HG02870 (cell line): Measurements from ENCODE around the gene RAN.
"Not testable (repeated sequence)": the region's sequence is repeated elsewhere in the genome, so short reads cannot be mapped to it uniquely, and the experiment has no call there.

ENCODE experiments used
- ATAC-seq: cut with Tn5 transposase; IDR thresholded peaks from one replicate; pipeline ENCODE4 v1.9.1; 2021; ENCODE audit warnings: mild to moderate bottlenecking, moderate library complexity; ENCODE audit not compliant: unreplicated experiment

RAN gene

GRCh38 chr12:130871286-130872178, at the start of gene RAN:
TSS of gene RAN (plus strand) at chr12:130872066. CDS start at chr12:130872594, 528 bp downstream.
- ATAC-seq: peak; percentile 52

DNA sequence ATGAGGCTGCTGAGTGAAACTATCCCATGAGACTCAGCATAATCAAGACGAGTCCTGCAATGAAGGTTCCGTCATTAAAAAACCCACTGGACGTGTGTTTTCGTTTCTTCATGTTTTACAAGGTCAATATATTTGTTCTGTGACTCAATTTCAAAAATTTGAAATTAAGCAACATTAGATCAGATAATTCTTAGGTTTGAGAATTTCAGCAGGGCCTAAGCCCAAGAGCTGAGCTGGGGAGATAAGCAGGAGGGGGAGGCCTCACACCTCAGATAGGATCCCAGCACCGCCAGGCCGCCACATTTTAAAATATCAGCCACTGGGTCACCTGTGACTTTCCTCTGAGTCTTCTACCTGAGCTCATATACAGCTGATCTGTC, 46.1 kb upstream of the RAN start:
- no peak for ATAC-seq

DNA sequence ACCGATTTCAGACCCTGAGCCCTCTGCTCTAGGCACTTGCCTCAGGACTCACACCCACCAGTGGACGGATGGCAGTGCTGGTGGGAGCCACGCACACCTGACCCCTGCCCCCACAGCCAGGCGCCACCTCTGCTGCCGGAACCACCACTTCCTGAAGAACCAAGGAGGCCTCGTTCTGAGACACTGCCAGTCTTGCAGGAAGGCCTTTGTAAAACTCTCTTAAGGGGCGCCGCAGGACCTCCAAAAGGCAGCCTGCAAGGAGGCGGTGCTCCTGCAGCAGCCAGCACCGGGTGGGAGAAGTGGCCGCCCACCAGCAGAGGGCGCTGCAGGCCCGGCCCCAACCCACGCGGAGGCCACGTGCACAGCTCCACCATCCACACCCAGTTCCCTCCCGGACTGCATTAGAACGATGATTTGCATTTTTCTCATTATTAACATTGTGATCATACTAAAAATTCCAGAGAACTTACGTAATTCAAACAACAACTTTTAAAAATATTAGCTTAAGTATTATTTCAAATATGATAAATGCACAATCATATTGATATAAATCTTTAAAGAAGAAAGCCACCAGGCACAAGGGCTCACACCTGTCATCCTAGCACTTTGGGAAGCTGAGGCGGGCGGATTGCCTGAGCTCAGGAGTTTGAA, 45.6 kb upstream of the RAN start:
- ATAC-seq: no peak

DNA sequence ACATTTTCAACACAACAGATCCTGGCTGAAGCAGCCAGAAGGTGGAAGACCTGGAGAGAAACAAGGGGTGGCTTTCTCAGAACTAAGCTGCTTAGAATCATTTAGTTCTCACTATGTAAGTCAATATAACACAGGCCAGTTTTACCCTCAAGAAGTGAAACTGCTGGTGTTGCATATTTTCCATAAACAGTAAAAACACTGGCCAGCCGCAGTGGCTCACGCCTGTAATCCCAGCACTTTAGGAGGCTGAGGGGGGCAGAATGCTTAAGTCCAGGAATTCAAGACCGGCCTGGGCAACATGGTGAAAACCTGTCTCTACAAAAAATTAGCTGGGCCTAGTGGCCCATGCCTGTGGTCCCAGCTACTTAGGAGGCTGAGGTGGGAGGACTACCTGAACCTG, 44.4 kb upstream of the RAN start:
- ATAC-seq: peak; percentile 63

DNA sequence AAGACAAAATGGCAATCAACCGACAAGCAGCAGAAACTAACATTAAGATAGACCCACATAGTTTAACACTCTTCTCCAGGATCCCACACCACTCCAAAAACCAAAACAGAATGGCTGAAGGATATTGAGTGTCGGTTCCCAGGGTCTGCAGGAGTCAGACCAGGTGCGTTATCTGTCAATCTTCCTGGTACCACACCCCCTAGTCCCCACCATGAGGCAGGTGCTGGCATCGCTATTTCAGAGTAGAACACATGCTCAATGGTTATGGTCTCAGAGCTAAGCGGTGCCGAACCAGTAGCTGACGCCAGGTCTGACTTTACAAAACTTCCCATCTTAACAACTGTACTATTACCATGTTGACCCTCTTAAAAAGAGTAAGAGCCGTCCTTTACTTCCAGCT, 43.0 kb upstream of the RAN start:
- ATAC-seq: no peak

GRCh38 chr12:130829391-130830245, 42.2 kb upstream of the RAN start:
- no peak for ATAC-seq

DNA sequence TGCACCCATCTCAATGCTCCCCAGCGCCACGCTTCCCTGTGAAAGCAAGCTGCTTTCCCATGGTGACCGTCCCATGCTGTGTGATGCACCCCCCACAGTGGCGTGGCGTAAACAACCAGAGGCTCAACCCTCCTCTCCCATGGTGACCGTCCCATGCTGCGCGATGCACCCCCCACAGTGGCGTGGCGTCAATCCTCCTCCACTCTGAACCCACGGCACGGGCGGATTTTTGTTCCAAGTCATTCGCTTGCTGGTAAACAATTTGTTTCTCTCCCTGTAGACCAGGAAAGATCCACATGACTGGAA, 41.7 kb upstream of the RAN start:
- no peak for ATAC-seq

- ATAC-seq: no peak
Observed at GRCh38 chr12:130831246-130831645, 40.6 kb upstream of the RAN start.

- no peak for ATAC-seq
Observed at GRCh38 chr12:130831876-130832405, 39.9 kb upstream of the RAN start.

DNA sequence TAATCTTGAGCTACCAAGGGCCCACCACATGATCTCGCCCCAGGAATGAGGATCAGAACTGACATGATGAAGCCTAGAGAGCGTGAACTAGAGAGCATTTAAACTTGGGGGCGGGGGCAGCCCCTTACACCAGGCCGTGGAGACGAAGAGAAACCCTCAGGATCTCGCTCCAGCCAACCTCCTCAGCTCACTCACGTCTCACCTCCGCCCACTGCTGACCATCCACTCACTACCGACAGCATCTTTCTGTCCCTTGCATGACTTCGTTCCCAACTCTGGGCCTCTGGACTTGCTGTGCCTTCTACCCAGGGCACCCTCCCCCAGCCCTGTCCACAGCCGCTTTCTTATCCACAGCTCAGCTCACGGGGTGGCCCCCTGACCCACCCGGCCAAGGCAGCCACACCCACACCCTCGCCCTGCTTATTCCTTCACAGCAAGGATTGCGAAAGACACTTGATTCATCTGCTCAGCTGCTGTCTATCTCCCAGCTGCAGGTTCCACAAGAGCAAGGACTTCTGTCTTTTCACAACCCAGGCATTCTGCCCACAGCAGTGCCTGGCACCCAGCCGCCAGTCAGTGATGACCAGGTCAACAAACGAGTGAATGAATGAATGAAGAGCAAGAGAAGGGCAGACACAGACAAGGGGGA, 39.2 kb upstream of the RAN start:
- ATAC-seq: no peak

- ATAC-seq: no peak
Observed at GRCh38 chr12:130835011-130835410, 36.9 kb upstream of the RAN start.

DNA sequence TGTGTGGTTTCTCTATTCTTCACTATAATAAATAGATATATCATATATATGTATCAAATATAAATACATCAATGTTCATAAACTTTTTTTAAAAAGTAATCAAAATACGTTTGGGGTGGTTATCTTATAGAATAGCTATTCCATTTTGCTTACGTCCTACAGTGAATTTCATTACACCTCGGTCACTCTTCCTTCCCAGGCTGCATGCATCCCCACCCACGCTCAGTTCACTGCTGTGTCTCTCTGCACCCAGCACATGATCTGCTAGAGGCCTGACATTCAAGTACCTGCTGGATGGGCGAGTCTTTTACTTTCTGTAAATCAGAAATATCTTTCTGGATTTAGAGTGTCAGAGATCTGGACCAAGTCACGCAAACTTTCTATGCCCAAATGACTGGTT, 36.4 kb upstream of the RAN start:
- no peak for ATAC-seq

- ATAC-seq: peak; percentile 23
Observed at GRCh38 chr12:130838284-130838950, 33.4 kb upstream of the RAN start.

GRCh38 chr12:130838951-130839769, 32.7 kb upstream of the RAN start, which contains the start of gene STX2:
TSS of gene STX2 (minus strand) at chr12:130839250. CDS start at chr12:130839099, 151 bp downstream.
- peak; percentile 77 for ATAC-seq

DNA sequence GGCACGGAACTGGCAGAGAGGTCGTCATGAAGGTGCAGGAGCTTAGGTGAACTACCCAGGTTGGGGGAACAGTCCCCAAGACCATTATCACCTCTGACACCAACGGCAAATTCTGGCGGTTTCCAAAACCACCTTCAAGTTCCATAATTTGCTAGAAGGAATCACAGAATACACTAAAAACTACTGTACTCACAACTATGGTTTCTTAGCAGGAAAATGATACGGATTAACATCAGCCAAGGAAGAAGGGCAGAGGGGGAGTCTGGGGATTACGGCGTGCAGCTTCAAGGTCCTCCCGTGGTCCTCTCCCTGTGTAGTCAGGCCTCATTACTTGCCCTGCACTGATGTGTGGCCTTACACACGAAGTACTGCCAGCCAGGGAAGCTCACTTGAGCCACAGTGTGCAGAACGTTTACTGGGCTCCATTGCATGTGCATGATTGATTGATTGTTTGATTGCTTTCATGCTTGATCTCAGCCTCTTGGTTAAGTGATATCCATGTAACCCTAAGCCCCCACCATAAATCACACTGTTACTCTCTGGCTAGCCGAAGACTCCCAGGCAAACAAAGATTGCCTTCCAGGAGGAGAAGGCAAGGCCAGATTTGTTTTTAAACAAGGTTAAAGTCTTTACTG, 32.0 kb upstream of the RAN start:
- no peak for ATAC-seq

- no peak for ATAC-seq
Observed at GRCh38 chr12:130846369-130846768, 25.5 kb upstream of the RAN start.

DNA sequence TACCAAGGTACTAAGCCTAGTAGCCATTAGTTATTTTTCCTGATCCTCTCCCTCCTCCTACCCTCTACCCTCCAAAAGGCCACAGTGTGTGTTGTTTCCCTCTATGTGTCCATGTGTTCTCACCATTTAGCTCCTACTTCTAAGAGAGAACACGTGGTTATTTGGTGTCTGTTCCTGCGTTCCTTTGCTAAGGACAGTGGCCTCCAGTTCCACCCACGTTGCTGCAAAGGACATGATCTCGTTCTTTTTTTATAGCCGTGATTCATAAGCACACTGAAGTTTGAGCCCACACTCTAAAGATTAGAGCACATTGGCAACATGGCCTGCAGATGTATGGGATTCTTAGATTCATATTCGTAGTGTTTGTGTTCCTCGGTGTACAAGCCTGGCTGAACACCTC, 24.8 kb upstream of the RAN start:
- ATAC-seq: no peak

- ATAC-seq: not testable (repeated sequence)
Observed at GRCh38 chr12:130848105-130848504, 23.8 kb upstream of the RAN start.

DNA sequence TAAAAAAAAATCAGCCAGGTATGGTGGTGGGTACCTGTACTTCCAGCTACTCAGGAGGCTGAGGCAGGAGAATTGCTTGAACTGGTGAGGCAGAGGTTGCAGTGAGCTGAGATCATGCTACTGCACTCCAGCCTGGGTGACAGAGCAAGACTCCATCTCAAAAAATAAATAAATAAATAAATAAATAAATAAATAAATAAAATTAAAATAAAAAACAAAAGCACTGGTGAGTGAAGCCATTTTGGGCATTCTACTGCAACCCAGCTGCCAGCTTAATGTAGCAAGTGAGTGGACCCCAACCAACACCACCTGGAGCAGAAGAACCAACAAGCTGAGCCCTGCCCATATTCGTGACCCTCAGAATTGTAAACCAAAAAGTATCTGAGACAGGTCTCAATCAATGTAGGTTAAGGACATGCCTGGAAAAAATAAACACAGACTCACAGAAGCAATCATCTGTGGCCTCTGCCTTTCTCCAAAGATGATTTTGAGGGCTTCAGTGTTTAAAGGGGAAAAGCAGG, 23.0 kb upstream of the RAN start:
- ATAC-seq: not testable (repeated sequence)
